ENCODE results near the gene NFKB2. TPM values are rescaled to one million over a fixed set of nuclear protein-coding genes. Genes with fewer than 3 reads are reported as not detected.

The NFKB2 gene
- total RNA-seq, 2 experiments from 2014 or later: 121 to 122 TPM

GRCh38 chr10:102431452-102432124, 36.1 kb downstream of the NFKB2 start:
- Mint-ChIP-seq H3K27ac (peak overlapping the region; percentile 82), H3K9me3 (no peaks in the 10 kb centered on the region), H3K27me3 (no peaks in the 10 kb centered on the region), H3K4me3 (peak overlapping the region; percentile 88), H3K36me3 (ENCODE audit: low read depth) (peaks cover 5% of the 10 kb centered on the region), H3K4me1 (peaks cover 54% of the 10 kb centered on the region)
- no peak for DNase-seq
- ChIA-PET POLR2A (interaction anchor here (0.7 to 4.7 kb wide), 8 partner anchors 10 to 317 kb away, joined by 3 to 80 read pairs (median 10); partner anchors contain the start of genes C10orf95, FBXL15, NFKB2 and PSD), CTCF (interaction anchor here (0.8 to 3.8 kb wide), 7 partner anchors 10 to 201 kb away, joined by 3 to 40 read pairs (median 5); partner anchors contain the start of genes ACTR1A, FBXL15 and SUFU)

GRCh38 chr10:102432162-102432950, 36.9 kb downstream of the NFKB2 start, which contains the start of gene CUEDC2:
CUEDC2 (minus strand) TSS chr10:102432574; CDS start chr10:102425188, 7,386 bp downstream.
- no peaks in the 10 kb centered on the region for H3K27me3 Mint-ChIP-seq
- peak; percentile 98 for DNase-seq
- peak within 1 kb of the TSS; percentile 82 for H3K27ac Mint-ChIP-seq
- H3K4me1 Mint-ChIP-seq: peaks cover 55% of the 10 kb centered on the region
- no peaks in the 10 kb centered on the region for H3K9me3 Mint-ChIP-seq
- H3K36me3 Mint-ChIP-seq (ENCODE audit: low read depth): peaks cover 10% of the 10 kb centered on the region
- peak within 1 kb of the TSS; percentile 88 for H3K4me3 Mint-ChIP-seq
- ChIA-PET POLR2A (interaction anchor here (0.7 to 4.7 kb wide), 12 partner anchors 10 to 614 kb away, joined by 3 to 80 read pairs (median 6); partner anchors contain the start of genes ACTR1A, C10orf95, FBXL15 and NFKB2), CTCF (interaction anchor here (0.6 to 3.8 kb wide), 15 partner anchors 8 to 263 kb away, joined by 3 to 40 read pairs (median 5); partner anchors contain the start of genes ACTR1A, C10orf95, FBXL15 and GBF1)

- no peak for DNase-seq
- Mint-ChIP-seq H3K27ac (peak overlapping the region; percentile 82), H3K27me3 (no peaks in the 10 kb centered on the region), H3K9me3 (no peaks in the 10 kb centered on the region), H3K4me3 (peak overlapping the region; percentile 88), H3K36me3 (ENCODE audit: low read depth) (peaks cover 21% of the 10 kb centered on the region), H3K4me1 (peaks cover 64% of the 10 kb centered on the region)
- ChIA-PET CTCF (interaction anchor here (0.7 to 3.8 kb wide), 8 partner anchors 9 to 202 kb away, joined by 3 to 40 read pairs (median 6); partner anchors contain the start of genes ACTR1A, C10orf95 and FBXL15), POLR2A (interaction anchor here (0.7 to 4.7 kb wide), 7 partner anchors 12 to 281 kb away, joined by 3 to 80 read pairs (median 14); partner anchors contain the start of genes C10orf95, FBXL15, NFKB2 and SFXN2)
These were observed 38.1 kb downstream of the NFKB2 start for GRCh38 chr10:102433619-102434046.

- no peaks in the 10 kb centered on the region for H3K27me3 Mint-ChIP-seq
- peak overlapping the region; percentile 90 for H3K4me3 Mint-ChIP-seq
- H3K9me3 Mint-ChIP-seq: no peaks in the 10 kb centered on the region
- no peak for DNase-seq
- ChIA-PET CTCF (interaction anchor here (0.6 to 3.8 kb wide), 10 partner anchors 8 to 204 kb away, joined by 3 to 40 read pairs (median 4); partner anchors contain the start of genes FBXL15 and SUFU), POLR2A (interaction anchor here (0.5 to 4.7 kb wide), 10 partner anchors 10 to 973 kb away, joined by 3 to 80 read pairs (median 4); partner anchors contain the start of genes C10orf95, FBXL15 and SUFU)
- H3K27ac Mint-ChIP-seq: peak overlapping the region; percentile 82
- H3K4me1 Mint-ChIP-seq: peaks cover 64% of the 10 kb centered on the region
- H3K36me3 Mint-ChIP-seq (ENCODE audit: low read depth): peaks cover 23% of the 10 kb centered on the region
These were observed 39.1 kb downstream of the NFKB2 start for GRCh38 chr10:102434394-102435132.

- ChIA-PET CTCF (interaction anchor here (0.5 to 1.9 kb wide), 9 partner anchors 9 to 228 kb away, joined by 3 to 9 read pairs (median 3); partner anchors contain the start of gene SUFU), POLR2A (interaction anchor here (0.5 to 3.5 kb wide), 9 partner anchors 10 to 972 kb away, joined by 3 to 70 read pairs (median 5); partner anchors contain the start of genes C10orf95, FBXL15 and SUFU)
- Mint-ChIP-seq H3K27ac (peak overlapping the region; percentile 82), H3K27me3 (no peaks in the 10 kb centered on the region), H3K36me3 (ENCODE audit: low read depth) (peaks cover 23% of the 10 kb centered on the region), H3K9me3 (no peaks in the 10 kb centered on the region), H3K4me1 (peaks cover 64% of the 10 kb centered on the region), H3K4me3 (peak overlapping the region; percentile 90)
- no peak for DNase-seq
These were observed 39.6 kb downstream of the NFKB2 start for GRCh38 chr10:102435133-102435497.

GRCh38 chr10:102435529-102436233, 40.2 kb downstream of the NFKB2 start:
- ChIA-PET CTCF (interaction anchor here (0.5 to 1.9 kb wide), 10 partner anchors 13 to 228 kb away, joined by 3 to 14 read pairs (median 4); partner anchors contain the start of genes C10orf95 and SUFU), POLR2A (interaction anchor here (1.0 to 3.5 kb wide), 15 partner anchors 9 to 206 kb away, joined by 3 to 70 read pairs (median 4); partner anchors contain the start of genes C10orf95, FBXL15, NFKB2 and SUFU)
- Mint-ChIP-seq H3K36me3 (ENCODE audit: low read depth) (peaks cover 20% of the 10 kb centered on the region), H3K4me1 (peaks cover 63% of the 10 kb centered on the region), H3K27me3 (no peaks in the 10 kb centered on the region), H3K4me3 (peak overlapping the region; percentile 90), H3K9me3 (no peaks in the 10 kb centered on the region), H3K27ac (peak overlapping the region; percentile 82)
- DNase-seq: peak; percentile 76

GRCh38 chr10:102436312-102436711, 40.8 kb downstream of the NFKB2 start:
- Mint-ChIP-seq H3K27ac (peak overlapping the region; percentile 82), H3K4me1 (peaks cover 62% of the 10 kb centered on the region), H3K4me3 (peak overlapping the region; percentile 90), H3K9me3 (no peaks in the 10 kb centered on the region), H3K36me3 (ENCODE audit: low read depth) (peaks cover 20% of the 10 kb centered on the region), H3K27me3 (no peaks in the 10 kb centered on the region)
- ChIA-PET CTCF (interaction anchor here (0.8 to 1.9 kb wide), 5 partner anchors 13 to 147 kb away, joined by 3 to 14 read pairs (median 7); partner anchors contain the start of gene C10orf95), POLR2A (interaction anchor here (1.0 to 3.5 kb wide), 13 partner anchors 8 to 206 kb away, joined by 3 to 70 read pairs (median 5); partner anchors contain the start of genes C10orf95, FBXL15 and NFKB2)
- DNase-seq: no peak

- Mint-ChIP-seq H3K9me3 (no peaks in the 10 kb centered on the region), H3K27me3 (no peaks in the 10 kb centered on the region), H3K27ac (peak overlapping the region; percentile 37), H3K4me3 (peak overlapping the region; percentile 90), H3K4me1 (peaks cover 56% of the 10 kb centered on the region), H3K36me3 (ENCODE audit: low read depth) (peaks cover 22% of the 10 kb centered on the region)
- no peak for DNase-seq
- ChIA-PET CTCF (interaction anchor here (0.7 to 1.7 kb wide), 4 partner anchors 14 to 73 kb away, joined by 3 to 14 read pairs (median 6); partner anchors contain the start of gene C10orf95), POLR2A (interaction anchor here (3.3 to 3.5 kb wide), 2 partner anchors 13 to 16 kb away, joined by 36 to 70 read pairs; partner anchors contain the start of genes C10orf95 and FBXL15)
These were observed 42.0 kb downstream of the NFKB2 start for GRCh38 chr10:102437515-102437914.

- DNase-seq: no peak
- ChIA-PET CTCF (interaction anchor here (0.7 kb wide), 1 partner anchor 39 kb away, joined by 3 read pairs; no protein-coding TSS in a partner anchor), POLR2A (no interaction called here)
- H3K27me3 Mint-ChIP-seq: no peaks in the 10 kb centered on the region
- H3K36me3 Mint-ChIP-seq (ENCODE audit: low read depth): peaks cover 22% of the 10 kb centered on the region
- no peaks in the 10 kb centered on the region for H3K9me3 Mint-ChIP-seq
- H3K4me1 Mint-ChIP-seq: peaks cover 49% of the 10 kb centered on the region
- no peak overlapping the region for H3K4me3 Mint-ChIP-seq
- H3K27ac Mint-ChIP-seq: no peak overlapping the region
These were observed 42.9 kb downstream of the NFKB2 start for GRCh38 chr10:102438374-102438773.

- POLR2A ChIA-PET: interaction anchor here (2.1 kb wide), 1 partner anchor 9 kb away, joined by 5 read pairs; no protein-coding TSS in a partner anchor
- peaks cover 22% of the 10 kb centered on the region for H3K4me1 Mint-ChIP-seq
- DNase-seq: no peak
- CTCF ChIA-PET: no interaction called here
- no peak overlapping the region for H3K4me3 Mint-ChIP-seq
- H3K27ac Mint-ChIP-seq: no peak overlapping the region
- H3K36me3 Mint-ChIP-seq (ENCODE audit: low read depth): peaks cover 7% of the 10 kb centered on the region
- H3K27me3 Mint-ChIP-seq: no peaks in the 10 kb centered on the region
- H3K9me3 Mint-ChIP-seq: no peaks in the 10 kb centered on the region
These were observed 49.3 kb downstream of the NFKB2 start for GRCh38 chr10:102444851-102445250.
